GM15510 (cell line): ENCODE data around the gene MIB2.

Experiments
- POLR2A ChIP-seq: IDR thresholded peaks from 3 replicates; pipeline ENCODE4 v1.6.1; 2011; ENCODE audit warnings: borderline replicate concordance; ENCODE audit not compliant: insufficient read length; ENCODE audit errors: extremely low read depth

Gene MIB2

DNA sequence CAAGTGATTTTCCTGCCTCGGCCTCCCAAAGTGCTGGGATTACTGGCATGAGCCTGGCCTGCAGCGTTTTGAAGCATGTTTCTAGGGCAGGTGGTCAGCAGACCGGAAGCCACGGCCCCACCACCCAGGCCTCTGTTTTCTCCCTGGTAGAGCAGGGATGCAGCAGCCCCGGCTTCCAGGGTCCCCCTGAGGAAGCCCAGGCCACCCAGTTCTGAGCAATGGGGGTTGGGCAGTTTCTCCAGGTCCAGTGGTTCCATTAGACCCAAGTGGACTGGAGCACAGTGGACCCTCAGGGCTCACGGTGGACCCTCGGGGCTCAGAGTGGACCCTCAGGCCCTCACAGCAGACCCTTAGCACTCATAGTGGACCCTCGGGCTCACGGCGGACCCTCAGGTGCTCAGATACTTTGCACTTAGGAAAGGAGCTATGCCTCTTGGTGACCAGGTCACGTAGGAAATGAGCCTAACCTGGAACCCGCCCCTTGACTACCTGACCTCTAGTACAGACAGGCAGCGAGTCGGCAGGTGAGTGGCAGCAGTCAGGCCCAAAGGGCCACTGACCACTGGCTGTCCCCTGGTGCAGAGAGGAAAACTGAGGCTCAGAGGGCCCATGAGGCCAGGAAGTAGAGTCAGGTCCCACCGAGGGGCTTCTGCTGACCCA is 10.8 kb upstream of the MIB2 start:
- no peak for TF ChIP-seq POLR2A

DNA sequence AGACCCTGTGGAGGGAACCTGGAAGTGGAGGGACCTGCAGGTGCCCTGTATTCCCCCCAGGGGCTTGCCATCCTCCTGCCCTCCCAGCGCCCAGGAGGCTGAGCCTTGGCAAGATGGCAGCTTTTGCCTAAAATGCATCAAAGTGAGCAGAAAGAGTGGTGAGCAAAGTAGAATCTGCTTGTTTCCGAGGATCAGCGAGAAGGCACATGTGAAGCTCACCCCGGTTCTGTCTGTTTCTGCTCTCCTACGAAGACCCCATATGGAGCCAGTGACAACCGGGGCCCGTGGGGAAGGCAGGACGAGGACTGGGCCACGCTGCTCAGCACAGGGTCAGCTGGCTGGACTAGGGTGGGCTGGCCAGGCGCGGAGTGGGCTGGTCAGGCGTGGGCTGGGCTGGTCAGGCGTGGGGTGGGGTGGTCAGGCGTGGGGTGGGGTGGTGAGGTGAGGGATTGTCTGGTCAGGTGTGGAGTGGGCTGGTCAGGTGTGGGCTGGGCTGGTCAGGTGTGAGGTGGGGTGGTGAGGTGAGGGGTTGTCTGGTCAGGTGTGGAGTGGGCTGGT is 10.2 kb upstream of the MIB2 start:
- TF ChIP-seq POLR2A, result no peak

DNA sequence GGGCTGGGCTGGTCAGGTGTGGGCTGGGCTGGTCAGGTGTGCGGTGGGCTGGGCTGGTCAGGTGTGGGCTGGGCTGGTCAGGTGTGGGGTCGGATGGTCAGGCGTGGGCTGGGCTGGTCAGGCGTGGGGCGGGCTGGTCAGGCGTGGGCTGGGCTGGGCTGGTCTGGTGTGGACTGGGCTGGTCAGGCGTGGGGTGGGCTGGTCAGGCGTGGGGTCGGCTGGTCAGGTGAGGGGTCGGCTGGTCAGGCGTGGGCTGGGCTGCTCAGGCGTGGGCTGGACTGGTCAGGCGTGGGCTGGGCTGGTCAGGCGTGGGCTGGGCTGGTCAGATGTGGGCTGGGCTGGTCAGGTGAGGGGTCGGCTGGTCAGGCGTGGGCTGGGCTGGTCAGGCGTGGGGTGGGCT is 9.6 kb upstream of the MIB2 start:
- TF ChIP-seq POLR2A, result no peak

DNA sequence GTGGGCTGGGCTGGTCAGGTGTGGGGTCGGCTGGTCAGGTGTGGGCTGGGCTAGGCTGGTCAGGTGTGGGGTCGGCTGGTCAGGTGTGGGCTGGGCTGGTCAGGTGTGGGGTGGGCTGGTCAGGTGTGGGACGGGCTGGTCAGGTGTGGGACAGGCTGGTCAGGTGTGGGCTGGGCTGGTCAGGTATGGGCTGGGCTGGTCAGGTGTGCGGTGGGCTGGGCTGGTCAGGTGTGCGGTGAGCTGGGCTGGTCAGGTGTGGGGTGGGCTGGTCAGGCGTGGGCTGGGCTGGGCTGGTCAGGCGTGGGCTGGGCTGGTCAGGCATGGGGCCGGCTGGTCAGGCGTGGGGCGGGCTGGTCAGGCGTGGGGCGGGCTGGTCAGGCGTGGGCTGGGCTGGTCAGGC is 9.1 kb upstream of the MIB2 start:
- TF ChIP-seq POLR2A, result no peak

DNA sequence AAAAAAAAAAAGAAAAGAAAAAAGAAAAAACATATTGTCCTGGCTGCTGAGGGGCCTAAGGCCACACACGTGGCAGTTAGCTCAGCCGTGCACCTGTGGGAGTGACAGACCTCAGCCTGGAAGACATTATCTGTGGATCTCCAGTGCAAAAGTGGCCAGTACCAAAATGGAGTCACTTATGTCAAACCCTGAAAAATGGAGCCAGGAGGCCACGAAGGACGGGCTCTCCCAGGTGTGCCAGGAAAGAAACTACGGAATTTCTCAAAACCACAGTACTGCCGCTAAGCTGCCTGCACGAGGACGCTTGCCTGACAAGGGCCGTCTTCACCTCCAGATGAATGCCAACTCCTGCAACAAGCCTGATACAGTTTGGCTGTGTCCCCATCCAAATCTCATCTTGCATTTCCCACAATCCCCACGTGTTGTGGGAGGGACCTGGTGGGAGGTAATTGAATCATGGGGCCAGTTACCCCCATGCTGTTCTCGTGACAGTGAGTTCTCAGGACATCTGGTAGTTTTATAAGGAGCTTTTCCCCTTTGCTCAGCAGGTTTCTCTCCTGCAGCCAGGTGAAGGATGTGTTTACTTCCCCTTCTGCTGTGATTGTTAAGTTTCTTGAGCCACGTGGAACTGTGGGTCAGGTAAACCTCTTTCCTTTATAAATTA is 5.3 kb upstream of the MIB2 start:
- no peak for TF ChIP-seq POLR2A

DNA sequence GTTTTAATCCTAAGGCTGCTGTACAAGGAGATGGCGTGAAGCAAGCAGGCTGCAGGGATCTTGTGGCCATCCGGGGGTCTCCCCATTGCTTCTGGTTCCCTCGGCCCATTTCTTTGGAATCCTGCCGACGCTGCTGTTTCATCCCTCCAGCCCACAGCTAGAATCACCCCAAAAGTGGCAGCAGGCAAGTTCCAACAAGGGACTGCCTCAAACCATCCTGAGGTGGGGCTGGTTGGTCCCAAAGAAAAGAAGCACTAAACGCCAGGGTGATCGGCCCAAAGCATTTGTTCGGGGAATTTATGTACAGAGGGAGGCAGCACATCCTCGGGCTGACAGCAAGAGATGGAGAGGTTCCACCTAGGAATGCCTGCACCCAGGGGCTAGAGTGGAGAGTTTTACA is 4.5 kb upstream of the MIB2 start:
- no peak for TF ChIP-seq POLR2A

DNA sequence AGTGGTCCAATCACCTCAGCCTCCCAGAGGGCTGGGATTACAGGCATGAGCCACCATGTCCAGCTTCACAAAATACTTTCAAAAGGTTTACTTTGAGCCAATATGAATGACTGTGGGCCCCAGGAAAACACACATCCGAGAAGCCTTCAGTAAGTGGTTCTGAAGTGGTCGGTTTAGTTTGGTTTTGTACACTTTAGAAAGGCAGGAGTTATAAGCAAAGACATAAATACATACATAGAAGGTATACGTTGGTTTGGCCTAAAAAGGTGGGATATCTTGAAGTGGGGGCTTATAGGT is 3.2 kb upstream of the MIB2 start:
- TF ChIP-seq POLR2A, result no peak

DNA sequence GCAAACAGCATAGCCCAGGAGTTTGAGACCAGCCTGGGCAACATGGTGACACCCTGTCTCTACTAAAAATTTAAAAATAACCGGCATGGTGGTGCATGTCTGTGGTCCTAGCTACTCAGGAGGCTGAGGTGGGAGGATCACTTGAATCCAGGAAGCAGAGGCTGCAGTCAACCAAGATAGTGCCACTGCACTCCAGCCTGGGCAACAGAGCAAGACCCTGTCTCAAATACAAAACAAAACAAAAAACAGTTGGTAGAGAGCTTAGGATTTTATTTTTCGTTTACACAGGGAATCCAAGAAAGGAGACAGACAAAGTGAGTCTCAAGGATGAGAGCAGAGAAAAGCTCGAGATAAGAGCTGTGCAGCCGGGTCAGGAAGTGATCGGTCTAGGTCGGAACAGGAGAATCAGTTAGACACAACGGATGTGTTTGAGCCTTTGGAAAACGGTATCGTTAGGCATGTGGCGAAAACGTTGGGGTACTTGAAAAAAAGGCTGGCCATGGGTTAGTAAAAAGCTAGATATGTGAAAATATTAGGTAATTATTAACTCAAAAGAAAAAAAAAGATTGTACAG is 1.7 kb upstream of the MIB2 start:
- no peak for TF ChIP-seq POLR2A

DNA sequence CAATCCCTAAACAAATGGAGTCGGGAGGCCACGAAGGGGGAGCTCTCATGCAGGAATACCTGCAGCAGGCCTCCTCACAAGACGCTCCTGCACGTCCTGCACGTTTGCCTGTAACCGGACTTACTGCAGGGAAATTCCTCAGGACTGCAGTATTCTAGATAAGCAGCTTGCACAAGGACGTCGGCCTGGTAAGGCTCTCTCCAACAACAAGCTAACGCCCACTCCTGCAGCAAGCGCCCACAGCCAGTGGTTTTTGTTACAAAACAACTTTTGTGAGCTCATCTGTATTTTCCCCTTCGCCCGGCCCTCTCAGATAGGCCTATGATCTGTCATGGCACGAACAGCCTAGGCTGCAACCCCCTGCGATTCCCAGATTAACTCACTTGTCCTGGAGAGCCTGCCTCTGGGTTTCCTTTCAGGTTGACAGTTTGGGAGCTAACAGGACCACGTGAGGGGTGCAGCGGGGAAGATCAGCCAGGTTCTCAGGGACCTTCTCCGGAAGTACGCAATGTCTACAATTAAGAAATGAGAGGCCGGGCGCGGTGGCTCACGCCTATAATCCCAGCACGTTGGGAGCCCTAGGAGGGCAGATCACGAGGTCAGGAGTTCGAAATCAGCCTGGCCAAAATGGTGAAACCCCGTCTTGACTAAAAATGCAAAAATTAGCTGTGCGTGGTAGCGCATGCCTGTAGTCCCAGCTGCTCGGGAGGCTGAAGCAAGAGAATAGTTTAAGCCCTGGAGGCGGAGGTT is 921 bp upstream of the MIB2 start:
- no peak for TF ChIP-seq POLR2A

DNA sequence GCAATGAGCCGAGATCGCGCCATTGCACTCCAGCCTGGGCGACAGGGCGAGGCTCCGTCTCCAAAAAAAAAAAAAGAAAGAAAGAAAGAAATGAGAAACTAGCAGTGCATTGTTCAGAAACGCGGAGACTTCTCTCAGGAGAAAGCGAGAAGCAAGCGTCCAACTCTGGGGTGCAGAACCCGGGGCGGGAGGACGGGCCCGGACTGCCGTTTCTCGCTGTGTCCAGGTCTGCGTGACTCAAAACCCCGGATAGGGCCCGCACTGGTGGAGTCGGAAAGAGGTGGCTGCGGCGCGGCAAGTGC is 395 bp upstream of the MIB2 start:
- no peak for TF ChIP-seq POLR2A

DNA sequence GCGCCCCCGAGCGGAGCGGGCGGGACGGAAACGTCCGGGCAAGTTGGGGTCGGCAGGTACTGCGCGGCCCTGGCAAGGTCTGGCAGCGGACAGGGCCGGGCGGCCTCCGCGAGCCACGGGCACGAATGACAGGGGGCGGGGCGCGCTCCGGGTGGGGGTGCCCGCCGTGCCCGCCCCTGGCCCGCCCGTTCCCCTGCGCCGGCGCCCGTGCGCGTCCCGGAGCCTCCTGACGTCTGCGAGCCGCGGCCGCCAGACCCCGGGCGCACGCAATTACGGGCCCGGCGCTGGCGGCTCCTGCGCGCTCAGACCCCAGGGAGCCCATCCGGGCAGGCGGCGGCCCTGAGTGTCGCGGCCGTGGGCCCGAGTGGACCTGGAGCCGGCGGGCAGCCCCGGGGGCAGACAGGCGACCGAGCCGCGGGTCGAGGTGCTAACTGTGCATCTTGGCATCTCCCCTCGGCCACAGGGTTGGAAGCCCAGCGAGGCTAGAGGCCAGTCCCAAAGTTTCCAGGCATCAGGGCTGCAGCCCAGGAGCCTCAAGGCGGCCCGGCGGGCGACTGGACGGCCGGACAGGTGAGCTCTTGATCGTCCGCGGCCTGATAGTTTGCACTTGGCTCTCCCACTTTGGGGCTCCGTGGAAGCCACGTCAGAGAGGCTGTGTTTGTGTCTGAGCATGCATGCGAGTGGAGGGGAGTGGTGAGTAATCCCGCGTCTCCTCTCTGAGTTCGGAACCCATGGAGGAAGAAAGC is 918 bp downstream of the MIB2 start:
- no peak for TF ChIP-seq POLR2A

DNA sequence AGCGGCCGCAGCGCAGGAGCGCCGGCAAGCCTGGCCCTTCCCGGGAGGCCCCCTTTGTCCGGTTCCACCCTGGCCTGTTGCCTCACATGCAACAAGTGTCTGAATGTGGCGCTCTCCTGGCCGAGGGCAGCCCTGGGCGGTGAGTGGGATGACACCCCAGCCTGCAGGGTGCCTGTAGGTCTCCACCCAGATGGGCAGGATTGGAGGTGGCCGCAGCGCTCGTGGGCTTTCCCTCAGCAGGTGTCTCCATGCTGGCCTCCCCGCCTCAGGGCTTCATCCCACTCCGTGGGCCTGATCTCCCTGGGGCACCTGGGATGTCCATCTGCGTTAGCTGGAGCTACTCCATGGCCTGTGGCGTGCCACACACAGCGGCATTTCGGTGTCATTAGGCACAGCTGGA is 1.5 kb downstream of the MIB2 start:
- no peak for TF ChIP-seq POLR2A

DNA sequence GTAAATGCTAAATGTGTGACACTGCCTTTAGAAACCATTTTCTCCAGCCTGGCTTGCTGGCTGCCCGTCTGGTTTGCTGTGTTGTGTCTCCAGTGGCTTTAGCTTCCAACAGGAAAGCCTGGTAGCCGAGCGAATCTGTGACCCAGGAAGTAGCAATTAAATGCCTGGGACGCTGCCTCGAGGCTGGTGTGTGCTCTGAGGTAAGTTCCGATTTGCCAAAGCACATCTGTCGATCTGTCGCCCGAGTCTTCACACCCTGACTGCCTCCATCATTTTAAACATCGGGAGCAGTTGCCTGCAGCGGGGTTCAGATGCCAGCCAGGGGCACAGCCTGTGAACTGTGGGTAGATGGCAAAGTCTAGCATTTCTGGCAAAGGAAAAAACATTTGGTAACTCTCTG is 2.2 kb downstream of the MIB2 start:
- TF ChIP-seq POLR2A, result no peak

DNA sequence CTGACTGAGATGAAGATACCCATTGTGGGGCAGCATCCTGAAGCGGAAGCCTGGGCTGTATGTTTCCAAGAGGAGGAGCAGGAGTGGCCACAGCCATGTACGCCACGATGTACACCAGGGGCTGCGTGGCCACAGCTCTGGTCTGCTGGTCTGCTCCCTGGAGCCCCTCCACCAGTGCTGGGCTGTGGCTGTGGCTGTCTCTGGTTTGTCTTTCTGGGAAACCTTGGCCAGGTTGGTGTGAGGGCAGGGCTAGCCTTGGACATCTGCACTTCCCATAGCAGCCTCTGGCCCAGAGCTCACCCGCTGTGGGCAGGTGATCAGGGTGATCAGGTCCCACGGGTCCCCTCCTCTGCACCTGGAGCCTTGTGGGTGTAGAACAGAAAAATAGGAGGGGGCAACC is 2.6 kb downstream of the MIB2 start:
- TF ChIP-seq POLR2A, result no peak

DNA sequence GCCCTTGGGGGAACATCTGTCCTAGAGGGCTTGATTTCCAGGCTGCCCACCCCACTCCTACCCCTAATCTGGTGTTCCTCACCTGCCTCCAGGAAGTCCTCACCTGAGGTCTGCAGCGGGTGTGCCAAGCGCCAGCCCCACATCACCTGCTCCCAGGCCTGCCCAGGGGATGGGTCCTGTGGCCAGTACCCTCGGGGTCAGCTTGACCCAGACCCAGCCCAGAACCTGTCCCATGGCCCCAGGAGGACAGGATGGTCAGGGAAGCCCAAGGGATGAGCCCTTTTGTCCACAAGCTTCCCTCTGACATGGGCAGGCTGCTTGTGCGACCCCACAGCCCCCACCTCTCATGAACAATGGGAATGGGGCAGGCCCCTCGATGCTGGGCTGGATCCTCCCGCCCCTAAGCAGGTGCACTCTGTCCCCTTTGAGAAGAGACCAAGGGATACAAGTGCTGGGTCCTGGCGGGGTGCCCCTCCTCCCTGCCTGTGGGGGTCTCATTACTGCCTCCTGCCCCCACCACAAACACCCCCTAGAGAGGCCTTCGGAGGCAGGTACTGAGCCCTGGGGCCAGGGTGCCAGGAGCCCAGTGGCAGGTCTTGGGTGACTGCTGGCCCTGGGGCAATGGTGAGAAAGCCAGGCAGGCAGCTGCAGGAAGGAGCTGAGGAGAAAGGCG is 3.2 kb downstream of the MIB2 start:
- TF ChIP-seq POLR2A, result no peak

DNA sequence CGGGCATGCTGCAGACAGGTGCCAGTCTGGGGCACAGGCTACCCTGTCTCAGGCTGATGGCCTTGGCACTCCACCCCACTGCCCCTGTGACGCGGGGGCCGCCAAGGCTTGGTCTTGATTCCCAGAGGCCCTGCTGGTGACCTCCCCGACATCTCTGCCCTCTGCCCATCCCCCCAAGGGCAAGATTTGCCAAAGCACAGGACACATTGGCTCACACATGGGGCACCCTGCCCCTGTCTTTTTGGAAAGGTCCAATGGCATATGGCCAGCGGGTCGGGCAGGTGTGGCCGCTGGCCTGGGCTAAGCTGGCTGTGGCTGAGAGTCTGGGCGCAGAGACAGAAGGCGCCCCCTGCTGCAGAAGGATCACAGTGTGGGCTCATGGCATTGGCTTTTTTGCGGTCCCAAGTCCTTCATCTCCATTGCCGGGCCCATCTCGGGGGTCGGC is 4.6 kb downstream of the MIB2 start:
- TF ChIP-seq POLR2A, result no peak
